K562 (cell line): ENCODE measurements around the gene AKAP12. TPM values are rescaled to one million over a fixed set of nuclear protein-coding genes. Genes with fewer than 3 reads are reported as not detected.

Experiments
- BCOR ChIP-seq: fragments of 450-650 bp; IDR thresholded peaks from 2 replicates; pipeline ENCODE4 v1.6.1; 2016
- BRD9 ChIP-seq: fragments of 450-650 bp; IDR thresholded peaks from 2 replicates; pipeline ENCODE4 v1.6.1; 2018; ENCODE audit warnings: low read depth; ENCODE audit not compliant: partially characterized antibody
- C11orf30 ChIP-seq: fragments of 450-650 bp; IDR thresholded peaks from 2 replicates; pipeline ENCODE4 v1.6.1; 2016; ENCODE audit warnings: low read depth, mild to moderate bottlenecking
- DLX4 ChIP-seq: fragments of 250-450 bp; sonication (Bioruptor Pico); IDR thresholded peaks from 2 replicates; pipeline ENCODE4 v1.6.1; 2021; ENCODE audit warnings: mild to moderate bottlenecking
- DPF2 ChIP-seq: fragments of 450-650 bp; IDR thresholded peaks from 2 replicates; pipeline ENCODE4 v1.6.1; 2016
- EP300 ChIP-seq: IDR thresholded peaks from 2 replicates; pipeline ENCODE4 v1.6.1; 2012; ENCODE audit warnings: low read length, improper control_type of control experiment
- HDAC2 ChIP-seq: fragments of 450-650 bp; IDR thresholded peaks from 2 replicates; pipeline ENCODE4 v1.6.1; 2016; ENCODE audit warnings: mild to moderate bottlenecking
- ID3 ChIP-seq, 2 experiments: fragments of 250-450 bp in 1 of 2; fragments of 450-650 bp in 1 of 2; sonication (Bioruptor Pico) in 1 of 2; IDR thresholded peaks; 2 replicates each; pipeline versions ENCODE4 v1.6.1 to v1.8.0; 2016 to 2021; ENCODE audit warnings: mild to moderate bottlenecking in 2 of 2, moderate library complexity in 2 of 2, missing compliant biosample characterization in 1 of 2, missing genetic modification characterization in 1 of 2
- JUND ChIP-seq, 2 experiments: IDR thresholded peaks; 2 replicates in 1 of 2; 3 replicates in 1 of 2; pipeline ENCODE4 v1.6.1; 2011; ENCODE audit warnings: borderline replicate concordance in 2 of 2, low read depth in 2 of 2, low read length in 2 of 2, improper control_type of control experiment in 1 of 2, missing biosample characterization in 1 of 2, missing genetic modification characterization in 1 of 2, missing genetic modification reagents in 1 of 2
- MAFF ChIP-seq: IDR thresholded peaks from 2 replicates; pipeline ENCODE4 v1.6.1; 2012; ENCODE audit warnings: low read length, improper control_type of control experiment
- MAFG ChIP-seq: fragments of 450-650 bp; conservative IDR thresholded peaks from 2 replicates; pipeline ENCODE4 v1.6.1; 2016; ENCODE audit warnings: missing genetic modification characterization, missing compliant biosample characterization
- MAFK ChIP-seq: IDR thresholded peaks from 2 replicates; pipeline ENCODE4 v1.6.1; 2011; ENCODE audit warnings: low read length, improper control_type of control experiment
- MEF2A ChIP-seq: IDR thresholded peaks from 2 replicates; pipeline ENCODE4 v1.6.1; 2011; ENCODE audit warnings: low read depth, mild to moderate bottlenecking, low read length, moderate library complexity; ENCODE audit not compliant: control insufficient read depth
- MLLT1 ChIP-seq, 2 experiments: fragments of 450-650 bp; IDR thresholded peaks; 2 replicates each; pipeline ENCODE4 v1.6.1; 2016
- NFATC3 ChIP-seq: fragments of 450-650 bp; IDR thresholded peaks from 2 replicates; pipeline ENCODE4 v1.6.1; 2017; ENCODE audit warnings: mild to moderate bottlenecking
- NR4A1 ChIP-seq, 2 experiments: fragments of 250-450 bp in 1 of 2; fragments of 450-650 bp in 1 of 2; sonication (Bioruptor Pico) in 1 of 2; IDR thresholded peaks; 2 replicates each; pipeline versions ENCODE4 v1.4.0 to v1.6.1; 2016 to 2020; ENCODE audit warnings: mild to moderate bottlenecking in 2 of 2, missing compliant biosample characterization in 1 of 2, missing genetic modification characterization in 1 of 2, moderate library complexity in 1 of 2
- PYGO2 ChIP-seq: fragments of 450-650 bp; IDR thresholded peaks from 2 replicates; pipeline ENCODE4 v1.6.1; 2016; ENCODE audit warnings: mild to moderate bottlenecking, missing genetic modification characterization, moderate library complexity, missing compliant biosample characterization
- SMARCA4 ChIP-seq: fragments of 450-650 bp; IDR thresholded peaks from 2 replicates; pipeline ENCODE4 v1.6.1; 2016
- SMARCA5 ChIP-seq: fragments of 450-650 bp; IDR thresholded peaks from 2 replicates; pipeline ENCODE4 v1.6.1; 2016
- SOX6 ChIP-seq: fragments of 450-650 bp; IDR thresholded peaks from 2 replicates; pipeline ENCODE4 v1.6.1; 2014; ENCODE audit warnings: mild to moderate bottlenecking
- TEAD4 ChIP-seq, 2 experiments: sonication (generic) in 1 of 2; formaldehyde crosslinking in 1 of 2; IDR thresholded peaks; 2 replicates each; pipeline versions ENCODE4 v1.6.1 to v1.8.0; 2012 to 2022; ENCODE audit warnings: borderline replicate concordance in 1 of 2, inconsistent platforms in 1 of 2, low read length in 1 of 2, mild to moderate bottlenecking in 1 of 2, missing genetic modification reagents in 1 of 2
- TRIM24 ChIP-seq, 2 experiments: fragments of 450-650 bp; IDR thresholded peaks; 2 replicates each; pipeline ENCODE4 v1.6.1; 2016
- TRIM28 ChIP-seq: fragments of 450-650 bp; IDR thresholded peaks from 2 replicates; pipeline ENCODE4 v1.6.1; 2017
- ZNF24 ChIP-seq: fragments of 450-650 bp; IDR thresholded peaks from 2 replicates; pipeline ENCODE4 v1.6.1; 2016
- ZNF280A ChIP-seq: fragments of 450-650 bp; IDR thresholded peaks from 2 replicates; pipeline ENCODE4 v1.6.1; 2018; ENCODE audit warnings: mild to moderate bottlenecking, low read depth; ENCODE audit not compliant: partially characterized antibody
- ZNF384 ChIP-seq: IDR thresholded peaks from 2 replicates; pipeline ENCODE4 v1.6.1; 2012; ENCODE audit warnings: low read depth, low read length, improper control_type of control experiment
- ZNF766 ChIP-seq: fragments of 200-800 bp; sonication (Bioruptor generic); conservative IDR thresholded peaks from 2 replicates; pipeline ENCODE4 v1.6.1; 2016; ENCODE audit warnings: missing genetic modification characterization, missing compliant biosample characterization
- polyA plus RNA-seq, 8 experiments: library from polyadenylated mRNA; depleted of rRNA in 4 of 8; stranded (reverse) in 5 of 8; unstranded in 3 of 8; fragments of >200 nt; fragmentation: Nextera tagmentation in 2 of 8; fragmentation: Illumina TruSeq in 1 of 8; extraction: Ambion mirVana in 2 of 8; extraction: Trizol in 1 of 8; gene quantifications; 2 replicates each; pipeline versions ENCODE4 v1.2.1 to v1.2.3, GENCODE V29; 2011 to 2014; ENCODE audit warnings: inconsistent platforms in 1 of 8, missing spikeins in 1 of 8
- total RNA-seq, 7 experiments: library from RNA; depleted of rRNA in 6 of 7; stranded (reverse); fragments of >200 nt in 6 of 7; fragmentation: Illumina TruSeq in 2 of 7; extraction: Trizol in 2 of 7; gene quantifications; 2 replicates each; pipeline versions ENCODE4 v1.2.1 to v1.2.3, GENCODE V29; 2011 to 2021; ENCODE audit warnings: low replicate concordance in 1 of 7

Gene AKAP12
- total and polyA plus RNA-seq, 9 of the 15 experiments (the other 6 are each of a cell fraction or from before 2014, with no cell fraction given): 0.08 to 2.0 (median 0.62) TPM

GRCh38 chr6:151233731-151234130 is 6.0 kb upstream of the AKAP12 start (continued):
- TF ChIP-seq MLLT1 (IDR thresholded peaks at IDR 0.05) (no peak), NR4A1 (CRISPR knock-in tag; IDR thresholded peaks at IDR 0.05) (no peak), NR4A1 (tag; IDR thresholded peaks at IDR 0.05) (peak; percentile 56; the same call in 1 of the 2 replicates), PYGO2 (tag) (no peak), MAFK (peak; percentile 61; the same call in 1 of the 2 replicates), BRD9 (peak; percentile 30), TRIM28 (peak; percentile 77; the same call in 1 of the 2 replicates), C11orf30 (peak; percentile 80), BCOR (peak; percentile 49; the same call in 1 of the 2 replicates), ZNF384 (peak; percentile 95), DPF2 (peak; percentile 84; the same call in 1 of the 2 replicates), TEAD4 (IDR thresholded peaks at IDR 0.05; ENCODE audit: low read length) (0 out of 2 replicates have a peak, but pooled peaks have one; percentile 32), TEAD4 (CRISPR knock-in tag; IDR thresholded peaks at IDR 0.05; ENCODE audit: borderline replicate concordance) (no peak), ZNF766 (CRISPR knock-in tag) (no peak), HDAC2 (0 out of 2 replicates have a peak, but pooled peaks have one; percentile 40), JUND (IDR thresholded peaks at IDR 0.05; ENCODE audit: borderline replicate concordance, low read depth, low read length) (0 out of 2 replicates have a peak, but pooled peaks have one; percentile 21), JUND (tag; IDR thresholded peaks at IDR 0.05; ENCODE audit: borderline replicate concordance, low read depth, low read length) (0 out of 3 replicates have a peak, but pooled peaks have one; percentile 17), MAFF (peak; percentile 63), SMARCA5 (peak; percentile 93), MAFG (peak; percentile 80), EP300 (peak; percentile 48; the same call in 1 of the 2 replicates), TRIM24 (IDR thresholded peaks at IDR 0.05) (peak in 1 of 2 experiments; percentile 58; a peak in 1 of 4 replicates), SOX6 (peak; percentile 76), ZNF280A (peak; percentile 12), NFATC3 (peak; percentile 38; the same call in 1 of the 2 replicates), ZNF24 (0 out of 2 replicates have a peak, but pooled peaks have one; percentile 39), MEF2A (peak; percentile 25; the same call in 1 of the 2 replicates), ID3 (CRISPR knock-in tag; IDR thresholded peaks at IDR 0.05) (no peak), ID3 (tag; IDR thresholded peaks at IDR 0.05) (no peak), DLX4 (CRISPR knock-in tag) (no peak), SMARCA4 (peak; percentile 70; the same call in 1 of the 2 replicates)
